ENCODE data around the gene CD300LD.
"Not testable (repeated sequence)": the region's sequence is repeated elsewhere in the genome, so short reads cannot be mapped to it uniquely, and the experiment has no call there.

Gene CD300LD

DNA sequence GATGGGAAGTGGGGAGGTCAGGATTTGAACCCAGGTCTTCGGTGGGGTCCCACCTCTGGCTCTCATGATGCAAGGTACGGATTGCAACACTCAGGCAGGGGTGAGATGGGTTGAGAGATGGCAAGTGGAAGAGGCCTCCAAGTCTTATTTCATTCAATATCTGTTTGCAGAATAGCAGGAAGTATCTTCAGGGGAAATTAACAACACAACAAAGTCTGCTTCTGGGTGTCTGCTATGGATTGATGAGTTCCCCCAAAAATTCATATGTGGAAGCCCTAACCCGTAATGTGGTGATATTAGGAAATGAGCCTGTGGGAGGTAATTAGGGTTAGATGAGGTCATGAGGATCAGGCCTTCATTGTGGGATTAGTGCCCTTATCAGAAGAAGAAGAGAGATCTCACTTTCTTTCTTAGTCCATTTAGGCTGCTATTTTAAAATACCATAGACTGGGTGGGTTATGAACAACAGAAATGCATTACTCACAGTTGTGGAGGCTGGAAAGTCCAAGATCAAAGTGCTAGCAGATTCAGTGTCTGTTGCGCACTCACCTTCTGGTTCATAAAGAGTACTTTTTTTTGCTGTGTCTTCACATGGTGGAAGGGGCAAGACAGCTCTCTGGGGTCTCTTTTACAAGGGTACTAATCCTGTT is 20.3 kb downstream of the CD300LD start:
- DNase-seq (ENCODE audit: low spot score), result no peak

DNA sequence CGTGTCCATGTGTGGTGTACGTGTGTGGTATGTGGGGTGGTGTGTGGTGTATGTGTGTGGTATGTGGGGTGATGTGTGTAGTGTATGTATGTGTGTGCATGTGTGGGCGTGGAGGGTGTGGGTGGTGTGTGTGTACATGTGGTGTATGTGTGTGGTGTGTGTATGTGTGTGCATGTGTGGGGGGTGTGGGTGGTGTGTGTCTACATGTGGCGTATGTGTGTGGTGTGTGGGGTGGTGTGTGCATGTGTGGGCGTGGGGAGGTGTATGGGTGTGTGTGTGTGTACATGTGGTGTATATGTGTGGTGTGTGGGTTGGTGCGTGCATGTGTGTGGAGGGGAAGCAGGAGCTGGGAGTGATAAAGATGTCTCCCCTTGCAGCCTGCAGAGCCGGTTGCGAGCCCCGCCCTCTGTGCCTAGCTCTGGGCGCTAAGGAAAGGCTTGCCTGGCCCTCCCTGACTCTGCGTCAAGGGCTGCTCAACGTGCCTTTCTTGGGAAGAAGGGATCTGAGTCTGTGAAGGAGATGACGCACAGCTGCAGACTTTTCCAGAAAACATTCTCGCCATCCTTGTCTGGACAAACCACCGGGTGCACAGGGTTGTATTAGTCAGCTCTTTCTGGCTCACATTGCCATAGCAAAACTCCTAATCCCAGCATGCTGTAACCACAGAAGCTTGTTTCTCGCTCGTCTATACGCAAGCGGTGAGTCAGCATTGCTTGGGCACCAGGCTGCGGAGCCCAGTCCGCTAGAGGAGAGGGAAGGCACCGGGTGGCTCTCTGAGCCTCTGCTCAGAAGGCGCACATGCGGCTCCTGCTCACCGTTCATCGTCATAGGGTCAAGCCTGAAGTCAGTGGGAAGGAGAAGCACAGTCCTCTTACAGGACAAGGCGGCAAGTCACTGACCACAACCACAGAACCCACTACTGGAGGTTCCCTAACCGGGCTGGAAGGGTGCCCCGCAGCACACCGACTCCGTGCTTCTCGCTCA is 22.8 kb downstream of the CD300LD start:
- DNase-seq (ENCODE audit: low spot score), result peak; percentile 42

DNA sequence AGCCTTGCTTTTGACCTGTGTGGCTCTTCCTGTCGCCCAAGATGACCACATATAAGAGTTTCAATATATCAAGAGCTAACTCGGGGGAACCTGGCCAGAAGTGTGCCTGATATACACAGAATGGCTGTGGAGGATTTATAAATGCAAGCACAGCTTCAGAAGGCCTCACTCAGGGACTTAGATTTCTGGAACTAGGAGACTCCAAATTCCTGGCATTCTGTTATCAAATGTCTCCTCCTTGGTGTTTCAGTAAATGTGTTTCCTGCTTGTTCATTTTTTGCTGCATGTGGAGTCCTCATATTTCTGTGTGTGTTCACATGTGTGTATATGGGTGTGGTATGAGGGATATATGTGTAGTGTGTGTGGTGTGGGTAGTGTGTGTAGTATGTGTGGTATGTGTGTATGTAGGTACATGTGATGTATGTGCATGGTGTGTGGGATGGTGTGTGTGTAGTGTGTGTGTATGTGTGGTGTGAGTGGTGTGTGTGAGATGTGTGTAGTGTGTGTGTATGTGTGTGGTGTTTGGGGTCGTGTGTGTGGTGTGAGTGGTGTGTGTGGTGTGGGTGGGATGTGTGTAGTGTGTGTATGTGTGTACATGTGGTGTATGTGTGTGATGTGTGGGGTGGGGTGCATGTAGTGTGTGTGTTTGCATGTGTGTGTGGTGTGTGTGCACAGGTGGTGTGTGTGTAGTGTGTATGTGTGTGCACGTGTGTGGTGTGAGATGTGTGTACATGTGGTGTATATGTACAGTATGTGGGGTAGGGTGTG is 23.8 kb downstream of the CD300LD start:
- DNase-seq (ENCODE audit: low spot score), result no peak

DNA sequence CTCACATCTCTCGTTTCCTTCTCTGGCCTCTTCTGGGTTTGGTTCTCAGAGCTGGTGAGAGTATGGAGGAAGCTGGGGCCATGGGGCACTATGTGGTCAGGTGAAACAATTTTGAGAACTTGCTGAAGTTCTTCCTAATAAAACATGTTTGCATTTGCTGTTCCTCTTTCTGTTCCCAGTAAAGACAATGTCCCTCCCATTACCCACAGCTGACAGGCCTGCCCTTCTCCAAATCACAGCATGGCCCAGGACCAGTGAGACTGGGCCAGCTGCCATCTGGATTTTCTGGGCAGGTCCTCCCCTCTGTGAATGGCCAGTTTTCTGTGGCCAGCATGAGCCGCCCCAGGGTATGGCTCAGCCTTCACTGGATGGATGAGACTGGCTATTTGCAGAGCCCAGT is 24.7 kb downstream of the CD300LD start, which contains the start of gene CD300H:
TSS of gene CD300H (minus strand) at position 113 of the 400 bp plus-strand sequence.
- peak; percentile 86 for DNase-seq (ENCODE audit: low spot score)

DNA sequence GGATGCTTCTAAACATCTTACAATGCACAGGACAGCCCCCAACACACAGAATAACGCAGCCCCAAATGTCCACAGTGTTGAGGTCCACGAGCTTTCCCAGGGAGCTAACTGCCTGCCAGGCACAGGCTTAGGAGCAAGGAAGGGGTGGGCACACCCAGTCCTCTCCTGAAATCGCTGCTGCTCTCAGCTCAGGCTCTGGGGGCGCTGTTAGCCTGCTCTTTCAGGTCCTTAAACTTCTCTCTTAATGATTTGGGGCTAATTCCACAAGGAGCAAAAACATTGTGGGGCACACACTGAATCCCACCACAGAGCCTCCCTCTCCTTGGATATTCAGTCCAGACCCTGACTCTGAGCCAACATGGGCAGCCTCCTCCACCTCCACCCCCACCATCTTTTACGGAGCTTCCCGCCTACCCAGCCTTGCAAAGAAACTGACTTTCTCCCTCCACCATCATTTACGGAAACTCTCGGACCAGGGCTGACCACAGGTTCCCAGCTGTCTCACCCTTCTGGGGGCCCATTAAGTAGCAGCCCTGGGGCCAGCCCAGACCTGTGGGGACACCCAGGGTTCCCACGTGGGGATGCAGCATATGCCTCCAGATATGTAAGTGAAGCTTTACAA is 25.8 kb downstream of the CD300LD start:
- DNase-seq (ENCODE audit: low spot score), result peak; percentile 68

DNA sequence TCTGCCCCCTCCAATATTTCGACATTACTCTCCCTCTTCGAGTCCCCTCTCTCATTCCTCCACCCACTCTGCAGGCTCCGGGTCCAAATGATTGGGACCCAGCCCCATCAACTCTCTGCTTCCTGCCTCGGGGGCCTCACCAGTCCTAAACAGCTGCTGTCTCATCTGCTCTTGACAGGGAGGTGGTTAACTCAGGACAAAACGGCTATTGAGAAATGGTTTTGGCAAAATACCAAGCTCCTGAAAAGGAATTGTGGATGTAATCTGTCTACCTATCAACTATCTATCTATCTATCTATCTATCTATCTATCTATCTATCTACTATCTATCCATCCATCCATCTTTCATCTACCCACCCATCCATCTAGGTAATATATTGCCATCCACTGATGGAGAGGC is 27.0 kb downstream of the CD300LD start:
- DNase-seq (ENCODE audit: low spot score), result no peak

DNA sequence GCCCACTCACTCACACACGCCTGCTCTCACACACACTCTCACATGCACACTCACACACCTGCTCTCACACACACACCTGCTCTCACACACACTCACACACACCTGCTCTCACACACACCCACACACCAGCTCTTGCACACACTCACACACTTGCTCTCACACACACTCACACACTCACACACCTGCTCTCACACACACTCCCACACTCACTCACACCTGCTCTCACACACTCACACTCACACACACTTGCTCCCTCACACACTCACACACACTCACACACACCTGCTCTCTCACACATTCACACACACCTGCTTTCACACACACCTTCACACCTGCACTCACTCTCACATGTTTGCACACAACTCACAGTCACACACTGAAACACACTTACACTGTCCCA is 28.7 kb downstream of the CD300LD start:
- no peak for DNase-seq (ENCODE audit: low spot score)

DNA sequence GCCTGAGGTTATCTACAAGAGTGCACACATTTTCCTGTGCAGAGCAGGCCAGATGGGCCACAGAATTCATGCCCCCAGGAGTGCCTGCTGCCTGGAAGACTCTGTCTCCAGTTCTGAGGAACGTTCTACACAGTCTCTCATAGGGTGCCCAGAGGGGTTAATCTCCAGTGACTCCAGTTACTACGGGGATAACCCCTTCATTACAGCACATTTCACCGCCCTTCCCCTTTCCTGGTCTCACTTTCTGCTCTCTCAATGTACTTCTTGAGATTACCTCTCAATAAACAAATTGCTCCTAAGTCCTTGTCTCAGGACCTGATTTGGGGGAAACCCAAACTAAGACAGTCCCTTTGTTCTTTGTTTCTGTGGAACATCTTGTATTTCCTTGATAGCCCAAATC is 30.5 kb downstream of the CD300LD start:
- DNase-seq (ENCODE audit: low spot score), result no peak

DNA sequence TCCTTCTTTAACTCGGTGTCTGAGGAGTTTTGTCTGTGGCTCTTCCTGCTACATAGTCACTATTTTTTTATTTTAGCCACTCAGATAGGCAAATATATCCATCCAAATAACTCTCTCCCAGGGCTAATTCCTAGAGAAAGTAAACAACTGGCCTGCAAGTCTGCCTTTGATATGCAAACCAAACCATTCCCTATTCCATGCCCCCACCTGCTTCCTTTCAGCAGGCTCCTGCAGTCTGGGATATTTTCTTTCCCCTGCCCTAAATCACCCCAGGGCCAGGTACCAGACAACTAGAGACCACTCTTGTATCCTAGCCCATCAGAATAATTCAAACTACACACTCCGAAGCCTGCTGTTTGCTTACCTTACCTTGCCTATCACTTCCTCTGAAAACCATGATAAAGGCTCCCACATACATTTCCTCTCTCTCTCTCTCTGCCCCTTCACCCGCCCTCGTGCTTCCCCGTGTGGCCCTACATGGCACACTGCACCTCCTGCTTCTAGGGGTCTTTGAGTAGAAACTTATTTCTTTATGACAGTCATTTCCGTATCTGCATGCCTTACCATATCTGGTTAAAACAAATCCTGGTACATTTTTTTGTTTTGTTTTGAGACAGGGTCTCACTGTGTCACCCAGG is 33.1 kb downstream of the CD300LD start:
- DNase-seq (ENCODE audit: low spot score), result no peak

DNA sequence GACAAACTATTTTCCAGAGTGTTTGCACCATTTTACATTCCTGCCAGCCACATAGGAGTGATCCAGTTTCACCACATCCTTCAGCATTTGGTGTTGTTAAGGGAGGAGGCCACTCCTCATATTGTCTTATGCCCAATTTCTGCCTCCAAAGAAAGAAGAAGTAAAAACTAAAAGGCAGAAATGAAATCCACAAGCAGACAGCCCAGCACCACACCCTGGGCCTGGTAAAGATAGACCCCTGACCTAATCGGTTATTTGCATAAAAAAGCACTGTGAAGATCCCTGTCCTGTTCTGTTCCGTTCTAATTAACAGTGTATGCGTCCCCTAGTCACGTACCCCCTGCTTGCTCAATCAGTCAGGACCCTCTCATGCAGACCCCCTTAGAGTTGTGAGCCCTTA is 33.7 kb downstream of the CD300LD start:
- not testable (repeated sequence) for DNase-seq (ENCODE audit: low spot score)

DNA sequence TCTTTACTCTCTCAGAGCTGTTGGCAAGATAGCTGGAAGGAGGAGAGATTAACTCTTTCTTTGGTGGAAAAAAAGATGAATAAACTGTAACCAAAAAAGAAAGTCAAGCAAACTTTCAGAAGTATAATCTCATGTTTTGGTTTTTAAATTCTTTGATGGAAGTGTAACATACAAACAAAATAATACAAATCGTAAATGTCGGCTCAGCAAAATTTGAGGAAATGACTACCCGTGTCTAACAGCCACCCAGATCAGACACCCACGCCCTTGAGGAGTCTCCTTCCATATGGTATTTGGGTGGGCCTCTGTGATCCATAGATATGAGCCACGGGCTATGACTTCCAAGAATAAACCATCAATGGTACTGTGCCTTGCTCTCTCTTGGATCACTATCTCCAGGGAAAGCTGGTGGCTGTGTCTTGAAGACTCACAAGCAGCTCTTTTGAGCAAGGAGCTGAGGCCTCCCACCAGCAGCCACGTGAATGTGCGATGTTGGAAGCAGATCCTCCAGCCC is 36.6 kb downstream of the CD300LD start:
- no peak for DNase-seq (ENCODE audit: low spot score)

DNA sequence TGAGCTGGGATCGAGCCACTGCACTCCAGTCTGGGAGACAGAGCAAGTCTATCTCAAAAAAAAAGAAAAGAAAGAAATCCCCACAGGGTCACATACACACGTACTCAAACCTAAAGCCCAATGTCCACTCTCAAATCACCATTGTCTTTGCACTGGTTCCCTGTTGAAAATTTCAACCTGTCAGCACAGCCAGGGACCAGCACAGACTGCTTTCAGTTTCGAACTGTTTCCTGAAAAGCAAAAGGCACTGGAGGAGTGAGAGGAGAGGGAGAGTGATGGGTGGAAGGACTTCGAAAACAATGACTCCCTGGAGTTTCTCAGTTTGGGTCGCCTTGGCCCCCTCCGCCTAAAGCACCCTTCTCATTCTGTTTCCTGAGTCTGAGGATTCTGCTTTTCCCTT is 37.2 kb downstream of the CD300LD start:
- no peak for DNase-seq (ENCODE audit: low spot score)

DNA sequence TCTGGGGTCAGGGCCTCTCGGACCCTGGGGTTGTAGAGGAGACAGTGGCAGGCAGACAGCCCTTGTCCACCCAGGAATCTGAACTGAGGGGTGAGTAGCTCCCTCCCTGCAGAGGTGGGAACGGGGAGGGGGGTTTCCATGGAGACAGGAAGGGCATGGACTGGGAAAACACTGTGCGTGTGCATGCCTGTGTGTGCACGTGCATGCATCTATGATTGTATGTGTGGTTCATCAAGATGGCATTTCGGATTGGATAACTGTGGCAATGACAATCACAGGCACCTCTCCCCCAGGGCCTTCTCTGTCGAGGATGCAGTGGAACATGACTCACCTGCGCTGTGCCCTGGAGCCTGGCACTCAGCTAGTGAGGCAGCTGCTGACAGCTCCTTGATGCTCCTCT is 40.0 kb downstream of the CD300LD start:
- DNase-seq (ENCODE audit: low spot score), result no peak

DNA sequence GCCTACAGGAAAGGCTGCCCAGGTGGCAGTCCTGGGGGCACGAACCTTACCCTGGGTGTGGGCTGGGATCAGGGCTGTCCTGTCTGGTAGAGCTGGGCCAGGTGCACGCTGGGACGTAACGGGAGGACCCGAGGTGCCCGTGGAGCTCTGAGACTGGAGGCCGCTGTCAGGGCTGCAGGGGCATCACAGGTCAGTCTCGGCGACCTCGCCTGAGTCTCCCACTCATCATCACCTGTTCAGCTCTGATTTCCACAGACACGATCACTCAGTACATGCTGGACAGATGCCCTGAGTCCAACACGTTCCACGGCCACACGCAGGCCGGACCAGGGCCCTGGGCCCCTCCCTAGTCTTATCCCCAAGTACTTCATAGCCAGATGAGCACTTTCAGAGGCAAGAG is 41.5 kb downstream of the CD300LD start:
- DNase-seq (ENCODE audit: low spot score), result no peak

DNA sequence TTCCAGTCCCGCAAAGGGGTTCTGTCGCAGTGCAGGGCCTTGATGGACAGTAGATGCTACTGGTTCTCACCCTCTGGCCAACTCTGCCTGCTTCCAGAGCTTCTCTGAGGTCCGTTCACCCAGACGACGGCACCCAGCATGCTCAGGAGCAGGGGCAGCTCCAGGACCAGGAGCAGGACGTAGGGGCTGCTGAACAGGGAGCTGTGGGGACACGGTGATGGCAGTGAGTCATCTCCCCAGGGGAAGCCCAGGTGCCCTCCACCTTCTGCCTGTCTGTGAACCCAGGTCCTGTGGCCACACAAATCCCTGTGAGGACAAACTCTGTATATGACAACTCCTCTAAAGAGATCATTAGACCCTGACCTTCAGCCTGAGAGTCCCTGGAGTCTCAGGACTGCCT is 42.7 kb downstream of the CD300LD start:
- no peak for DNase-seq (ENCODE audit: low spot score)

DNA sequence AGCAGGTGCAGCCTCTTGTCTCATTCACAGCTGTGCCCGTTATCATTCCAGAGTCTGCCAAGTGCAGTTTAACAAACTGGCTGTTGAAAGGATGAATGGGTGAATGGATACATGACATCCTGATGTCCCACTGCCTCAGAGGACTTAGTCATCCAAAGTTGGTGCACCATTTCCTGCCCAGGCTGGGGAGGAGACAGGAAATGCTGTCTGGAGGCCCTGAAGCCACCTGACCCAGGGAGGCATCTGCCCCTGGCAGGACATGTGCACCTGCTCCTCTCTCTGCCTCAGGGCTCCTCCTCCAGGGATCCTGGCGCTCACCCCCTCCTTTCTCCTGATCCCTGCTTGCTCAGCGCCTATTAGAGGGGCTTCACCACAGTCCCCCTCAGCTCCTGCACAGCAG is 44.3 kb downstream of the CD300LD start:
- DNase-seq (ENCODE audit: low spot score), result no peak

DNA sequence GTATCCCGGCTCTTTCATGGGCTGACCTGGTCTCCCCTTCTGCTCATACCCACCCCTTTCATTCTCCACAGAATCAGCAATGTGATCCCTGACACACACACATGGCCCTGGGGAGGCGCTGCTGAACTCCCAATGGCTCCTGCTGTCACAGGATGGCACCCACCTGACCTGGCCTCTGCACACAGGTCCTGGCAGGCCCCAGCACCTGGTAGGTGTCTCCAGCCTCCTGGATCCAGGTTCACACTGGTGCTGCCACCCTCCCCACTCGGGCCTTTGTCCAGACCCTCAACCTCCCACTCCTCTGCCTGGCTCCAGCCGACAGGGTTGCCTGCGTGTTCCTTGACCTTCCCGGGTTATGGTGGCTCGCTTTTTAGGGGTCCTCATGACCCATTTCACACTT is 44.8 kb downstream of the CD300LD start:
- no peak for DNase-seq (ENCODE audit: low spot score)

DNA sequence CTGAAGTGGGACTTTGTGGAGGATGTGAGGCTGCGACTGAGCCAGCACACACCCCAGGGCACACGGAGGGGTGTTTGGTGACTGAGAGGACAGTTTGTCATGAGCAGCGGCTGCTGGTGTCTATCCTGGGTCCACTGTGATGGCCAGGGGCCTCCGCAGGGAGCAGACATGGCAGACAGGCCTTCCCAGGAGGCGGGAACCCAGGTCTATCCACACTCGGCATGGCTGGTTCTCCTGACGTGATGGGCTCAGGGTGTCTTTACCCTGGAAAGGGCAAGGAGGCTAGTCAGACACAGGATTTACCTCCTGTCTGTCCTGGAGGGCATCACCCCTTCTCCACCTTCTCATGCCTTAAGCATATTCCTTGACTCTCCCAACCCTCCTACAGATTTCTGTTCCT is 45.5 kb downstream of the CD300LD start:
- DNase-seq (ENCODE audit: low spot score), result no peak

DNA sequence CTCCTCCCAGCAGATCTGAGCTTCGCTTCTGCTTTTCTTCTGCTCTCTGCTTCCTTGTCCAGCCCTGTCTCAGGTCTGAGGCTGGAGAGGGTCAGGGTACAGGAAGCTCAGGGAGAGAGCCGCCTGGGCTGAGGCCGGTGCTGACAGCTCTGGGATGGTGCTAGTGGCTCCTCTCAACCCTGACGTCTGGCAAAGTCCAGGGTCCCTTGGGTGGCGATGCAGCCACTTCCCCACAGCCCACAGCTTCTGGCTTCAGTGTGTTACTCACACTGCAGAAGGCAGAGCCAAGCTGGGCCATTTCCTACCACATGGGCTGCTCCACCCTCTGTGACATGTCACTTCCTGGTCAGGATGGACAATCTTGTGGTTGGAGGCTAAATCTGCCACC is 46.2 kb downstream of the CD300LD start, which contains the start of gene CD300C:
TSS of gene CD300C (minus strand) at position 273 of the 388 bp plus-strand sequence. CDS start 333 bp downstream, outside the sequence.
- DNase-seq (ENCODE audit: low spot score), result no peak

DNA sequence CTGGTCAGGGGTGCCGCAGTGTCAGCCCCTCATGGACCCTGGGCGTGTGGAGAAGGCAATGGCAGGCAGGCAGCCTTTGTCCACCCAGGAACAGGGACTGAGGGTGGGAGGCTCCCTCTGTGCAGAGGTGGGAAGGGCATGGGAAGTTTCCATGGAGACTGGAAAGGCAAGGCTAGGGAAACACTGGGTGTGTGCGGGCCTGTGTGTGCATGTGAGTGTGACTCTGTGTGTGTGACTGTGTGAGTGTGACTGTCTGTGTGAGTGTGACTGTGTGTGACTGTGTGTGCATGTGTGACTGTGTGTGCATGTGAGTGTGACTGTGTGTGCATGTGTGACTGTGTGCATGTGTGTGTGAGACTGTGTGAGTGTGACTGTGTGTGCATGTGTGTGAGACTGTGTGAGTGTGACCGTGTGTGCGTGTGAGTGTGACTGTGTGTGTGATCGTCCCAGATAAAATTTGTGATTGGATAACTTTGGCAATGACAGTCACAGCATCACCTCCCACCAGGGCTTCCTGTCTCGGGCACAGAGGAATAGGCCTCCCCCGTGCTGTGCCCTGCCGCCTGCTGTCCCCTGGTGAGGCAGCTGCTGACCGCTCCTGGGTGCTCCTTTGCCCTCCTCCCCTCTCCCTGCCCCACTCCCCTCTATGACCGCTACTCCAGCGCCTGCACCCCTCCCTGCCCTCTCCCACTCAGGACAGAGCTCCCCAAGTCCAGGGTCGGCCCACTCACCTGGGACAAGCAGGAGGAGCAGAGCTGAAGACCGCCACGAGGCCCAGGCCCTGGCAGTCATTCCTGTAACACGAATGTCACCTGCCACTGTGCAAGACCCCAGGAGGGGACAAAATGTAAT is 46.9 kb downstream of the CD300LD start:
- no peak for DNase-seq (ENCODE audit: low spot score)

Data from cerebellar cortex (tissue), 1 donor.